Natural killer cell treated with Interleukin-12 subunit alpha and Interleukin-12 subunit beta and Interleukin-15 and Interleukin-18, amount 100 ng/mL, for 72 hours (primary cell): ENCODE measurements around the gene CDKAL1. TPM values are rescaled to one million over a fixed set of nuclear protein-coding genes. Genes with fewer than 3 reads are reported as not detected.
"Not testable (repeated sequence)": the region's sequence is repeated elsewhere in the genome, so short reads cannot be mapped to it uniquely, and the experiment has no call there.

Experiments used
- ATAC-seq, 2 donors: fragments of 150-1000 bp; cut with Tn5 transposase in 1 of 2; sonication (Bioruptor Pico), chemical (Tn5 transposase) in 1 of 2; 2 replicates each; pipeline ENCODE4 v1.10.0; 2021
- DNase-seq: peaks from one replicate; pipeline ENCODE4 v3.0.0; 2022; ENCODE audit warnings: low spot score
- H3K27ac Mint-ChIP-seq, 2 donors: 1 replicate in 1 of 2; 2 replicates in 1 of 2; pipeline ENCODE4 v1.8.0; 2022; ENCODE audit warnings: mixed read lengths in 2 of 2, mild to moderate bottlenecking in 1 of 2, moderate library complexity in 1 of 2
- H3K27me3 Mint-ChIP-seq, 2 donors: 1 replicate in 1 of 2; 2 replicates in 1 of 2; pipeline ENCODE4 v1.8.0; 2022; ENCODE audit warnings: mixed read lengths in 2 of 2
- H3K36me3 Mint-ChIP-seq: one replicate; pipeline ENCODE4 v1.8.0; 2022; ENCODE audit warnings: mixed read lengths
- H3K4me1 Mint-ChIP-seq, 2 donors: 1 replicate in 1 of 2; 2 replicates in 1 of 2; pipeline ENCODE4 v1.8.0; 2022; ENCODE audit warnings: low read depth in 2 of 2, mixed read lengths in 2 of 2, mild to moderate bottlenecking in 1 of 2
- H3K4me3 Mint-ChIP-seq: one replicate; pipeline ENCODE4 v1.8.0; 2022; ENCODE audit warnings: mixed read lengths
- H3K9me3 Mint-ChIP-seq: 2 replicates; pipeline ENCODE4 v1.8.0; 2022; ENCODE audit warnings: mixed read lengths
- total RNA-seq, 2 donors: library from RNA; stranded (reverse); gene quantifications; one replicate each; pipeline ENCODE4 v1.2.3, GENCODE V29; 2022

Gene CDKAL1
- total RNA-seq, 2 donors from 2014 or later = 33.7 to 43.8 TPM

DNA sequence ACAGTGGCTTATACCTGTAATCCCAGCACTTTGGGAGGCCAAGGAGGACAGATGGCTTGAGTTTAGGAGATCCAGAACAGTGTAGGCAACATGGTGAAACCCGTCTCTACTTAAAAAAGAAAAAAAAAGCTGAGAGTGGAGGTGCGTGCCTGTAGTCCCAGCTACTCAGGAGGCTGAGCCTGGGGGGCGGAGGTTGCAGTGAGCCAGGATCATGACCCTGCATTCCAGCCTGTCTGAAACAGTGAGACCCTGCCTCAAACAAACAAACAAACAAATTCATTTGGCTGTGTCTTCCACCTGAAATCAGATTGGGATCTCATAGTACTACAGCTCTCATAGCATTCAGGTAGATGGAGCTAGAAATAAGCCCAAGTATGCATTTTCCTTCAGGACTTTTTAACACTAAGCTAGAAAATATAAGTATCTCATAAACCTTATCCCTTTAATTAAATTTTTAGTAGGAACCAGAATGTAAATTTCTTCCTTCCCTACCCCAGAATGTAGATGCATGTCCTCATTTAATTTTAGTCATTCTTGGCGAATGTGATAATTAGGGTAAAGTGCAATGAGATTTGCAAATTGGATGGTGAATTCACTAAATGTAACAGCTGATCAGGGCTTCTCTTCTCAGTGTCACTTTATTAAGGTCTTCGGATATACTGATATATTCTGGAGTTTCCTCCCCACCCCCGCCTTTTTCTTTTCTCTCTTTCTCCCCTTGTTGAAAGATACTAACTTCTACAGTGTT lies 190.4 kb downstream of the CDKAL1 start:
- Mint-ChIP-seq H3K4me3 (no peak overlapping the region), H3K27me3 (no peaks in the 10 kb centered on the region), H3K9me3 (peaks cover 3% of the 10 kb centered on the region), H3K27ac (no peak overlapping the region), H3K36me3 (peaks cover 7% of the 10 kb centered on the region), H3K4me1 (peaks cover 23 to 29% of the 10 kb centered on the region in 2 donors)
- ATAC-seq (no peak), DNase-seq (no peak)

DNA sequence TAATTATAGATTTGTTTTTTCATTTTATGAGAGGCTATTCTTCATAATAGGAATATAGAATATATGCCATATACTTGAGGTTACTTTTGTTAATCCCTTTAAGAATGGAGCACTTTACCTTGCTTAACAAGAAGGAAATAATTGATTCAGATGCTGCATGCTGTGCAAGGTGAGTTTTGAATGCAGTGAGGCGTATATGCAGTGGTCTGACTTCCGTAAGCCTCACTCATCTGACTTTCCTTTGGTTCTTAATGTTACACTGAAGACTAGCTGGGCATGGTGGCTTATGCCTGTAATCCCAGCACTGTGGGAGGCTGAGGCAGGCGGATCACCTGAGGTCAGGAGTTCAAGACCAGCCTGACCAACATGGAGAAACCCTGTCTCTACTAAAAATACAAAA lies 191.0 kb downstream of the CDKAL1 start:
- H3K27me3 Mint-ChIP-seq = not testable (repeated sequence)

DNA sequence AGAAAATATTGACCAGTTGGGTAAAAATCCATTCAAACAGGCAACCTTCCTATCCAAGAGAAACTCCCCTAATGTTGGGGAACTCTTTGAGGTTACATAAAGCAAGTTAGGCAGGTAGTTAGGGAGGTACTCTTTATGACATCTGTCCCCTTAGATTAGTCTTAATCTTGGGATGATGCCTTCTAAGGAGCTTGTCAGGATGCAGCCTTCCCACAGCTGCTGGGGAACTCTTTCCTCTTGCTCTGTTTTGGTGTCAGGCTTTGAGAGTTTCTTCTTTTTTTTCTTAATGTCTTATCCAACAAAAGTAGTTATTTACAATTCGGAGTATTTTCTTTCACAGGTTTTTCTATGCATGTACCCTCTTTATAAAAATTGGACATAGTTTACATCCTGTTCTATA lies 194.8 kb downstream of the CDKAL1 start:
- DNase-seq (no peak), ATAC-seq (no peak)
- Mint-ChIP-seq H3K27ac (no peak overlapping the region), H3K9me3 (no peaks in the 10 kb centered on the region), H3K36me3 (peaks cover 6% of the 10 kb centered on the region), H3K27me3 (no peaks in the 10 kb centered on the region), H3K4me1 (peaks cover 6 to 13% of the 10 kb centered on the region in 2 donors), H3K4me3 (no peak overlapping the region)

More for the DNA sequence above, 191.0 kb downstream of the CDKAL1 start:
- H3K36me3 Mint-ChIP-seq, H3K9me3 Mint-ChIP-seq, ATAC-seq, H3K27ac Mint-ChIP-seq, H3K4me3 Mint-ChIP-seq, DNase-seq: not testable (repeated sequence)
- H3K4me1 Mint-ChIP-seq = peaks cover 17 to 27% of the 10 kb centered on the region in 2 donors

DNA sequence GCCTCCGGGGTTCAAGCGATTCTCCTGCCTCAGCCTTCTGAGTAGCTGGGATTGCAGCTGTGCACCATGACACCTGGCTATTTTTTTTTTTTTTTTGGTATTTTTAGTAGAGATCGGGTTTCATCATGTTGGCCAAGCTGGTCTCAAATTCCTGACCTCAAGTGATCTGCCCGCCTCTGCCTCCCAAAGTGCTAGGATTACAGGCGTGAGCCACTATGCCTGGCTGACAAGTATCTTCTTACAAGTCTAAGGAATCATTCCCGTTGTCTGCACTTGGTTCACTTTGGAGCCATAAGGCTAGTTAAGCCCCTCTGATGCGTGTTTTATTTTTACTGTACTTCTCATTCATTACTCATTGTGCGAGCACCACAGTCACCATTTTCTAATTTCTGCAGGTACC lies 198.1 kb downstream of the CDKAL1 start:
- not testable (repeated sequence) for DNase-seq, H3K36me3 Mint-ChIP-seq, ATAC-seq, H3K27me3 Mint-ChIP-seq, H3K4me3 Mint-ChIP-seq, H3K9me3 Mint-ChIP-seq, H3K27ac Mint-ChIP-seq
- peaks cover 6 to 10% of the 10 kb centered on the region in 2 donors for H3K4me1 Mint-ChIP-seq

DNA sequence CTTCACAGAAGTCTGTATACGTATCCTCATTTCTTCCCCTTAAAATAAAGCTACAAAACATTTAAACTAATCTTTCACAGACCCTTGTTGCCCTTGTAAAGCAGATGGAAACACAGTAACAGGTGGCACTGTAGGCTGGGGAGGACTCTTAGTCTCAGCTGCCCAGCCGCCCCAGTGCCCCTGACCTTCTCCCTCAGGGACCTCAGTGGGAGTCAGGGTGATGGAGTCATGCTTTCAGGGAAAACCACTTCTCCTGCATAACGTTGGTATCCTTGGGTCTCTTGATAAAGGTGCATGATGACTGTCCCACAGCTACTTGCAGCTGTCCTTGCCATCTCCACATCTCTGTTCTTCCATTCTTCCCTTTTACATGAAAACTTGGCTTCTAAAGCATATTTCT lies 198.6 kb downstream of the CDKAL1 start:
- peaks cover 6 to 9% of the 10 kb centered on the region in 2 donors for H3K4me1 Mint-ChIP-seq
- H3K27me3 Mint-ChIP-seq = no peaks in the 10 kb centered on the region
- no peaks in the 10 kb centered on the region for H3K9me3 Mint-ChIP-seq
- ATAC-seq = no peak
- H3K4me3 Mint-ChIP-seq = no peak overlapping the region
- no peak overlapping the region for H3K27ac Mint-ChIP-seq
- H3K36me3 Mint-ChIP-seq = peaks cover 6% of the 10 kb centered on the region
- no peak for DNase-seq

DNA sequence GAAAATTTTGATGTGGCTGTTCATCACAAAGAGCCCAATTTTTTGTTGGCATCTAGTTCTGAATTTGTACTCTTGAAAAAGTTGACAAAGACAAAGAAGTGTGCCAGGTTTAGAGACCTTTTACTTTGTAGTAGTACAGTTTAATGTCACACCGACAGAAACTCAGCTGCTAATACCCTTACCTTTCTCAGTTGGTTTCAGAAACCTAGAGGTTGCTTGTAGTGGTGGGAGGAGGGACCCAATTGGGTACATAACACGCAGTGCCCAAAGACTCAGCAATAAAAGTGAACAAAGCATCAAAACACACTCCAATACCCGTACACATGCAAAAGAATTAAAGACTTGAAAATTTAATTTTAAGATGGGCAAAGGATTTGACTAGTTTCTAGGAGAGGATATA lies 203.7 kb downstream of the CDKAL1 start:
- Mint-ChIP-seq H3K36me3 (peaks cover 21% of the 10 kb centered on the region), H3K27ac (no peak overlapping the region), H3K4me3 (no peak overlapping the region), H3K9me3 (no peaks in the 10 kb centered on the region), H3K4me1 (peaks cover 0 to 3% of the 10 kb centered on the region in 2 donors), H3K27me3 (no peaks in the 10 kb centered on the region)
- ATAC-seq = no peak
- no peak for DNase-seq

DNA sequence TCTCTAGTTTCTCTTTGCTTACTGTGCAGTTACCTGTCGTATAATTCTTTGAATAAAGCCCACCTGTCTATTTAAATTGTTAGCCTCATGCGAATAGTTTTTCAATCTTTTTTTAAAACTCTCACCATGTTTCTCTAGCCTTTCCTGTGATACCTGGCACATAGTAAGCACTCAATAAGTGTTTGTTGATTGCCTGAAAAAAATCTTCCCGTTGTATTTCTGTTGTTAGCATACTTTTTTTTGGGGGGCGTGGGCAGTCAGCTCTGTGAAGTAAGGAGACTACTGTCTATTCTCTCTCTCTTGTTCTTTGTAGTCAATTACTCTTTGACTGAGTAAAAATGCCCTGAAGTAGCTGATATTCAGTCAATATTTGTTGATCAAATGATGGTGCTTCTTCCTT lies 205.8 kb downstream of the CDKAL1 start:
- Mint-ChIP-seq H3K4me1 (peaks cover 0 to 3% of the 10 kb centered on the region in 2 donors), H3K9me3 (no peaks in the 10 kb centered on the region), H3K27ac (no peak overlapping the region), H3K4me3 (no peak overlapping the region), H3K36me3 (peaks cover 20% of the 10 kb centered on the region), H3K27me3 (no peaks in the 10 kb centered on the region)
- DNase-seq (no peak), ATAC-seq (no peak)

DNA sequence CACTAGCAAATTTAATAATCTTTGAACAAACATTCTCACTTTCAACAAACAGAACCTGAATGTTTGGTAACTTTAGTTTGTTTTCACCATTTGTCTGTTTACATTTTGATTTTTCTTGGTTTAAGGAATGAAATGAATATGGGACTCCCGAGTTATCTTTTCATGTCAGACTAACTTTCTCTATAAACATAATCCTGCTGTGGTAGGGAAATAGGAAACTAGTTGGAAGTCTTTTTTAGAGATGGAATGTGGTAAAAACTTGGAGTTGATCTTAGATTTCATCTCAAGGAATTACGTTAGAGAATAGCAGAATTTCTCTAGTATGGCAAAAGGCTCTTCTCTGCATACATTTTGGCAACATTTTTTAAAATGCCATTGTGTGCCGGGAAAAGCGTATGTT lies 206.5 kb downstream of the CDKAL1 start:
- H3K9me3 Mint-ChIP-seq = no peaks in the 10 kb centered on the region
- peaks cover 20% of the 10 kb centered on the region for H3K36me3 Mint-ChIP-seq
- no peak for DNase-seq
- H3K27ac Mint-ChIP-seq = no peak overlapping the region
- no peak overlapping the region for H3K4me3 Mint-ChIP-seq
- ATAC-seq = no peak
- no peaks in the 10 kb centered on the region for H3K27me3 Mint-ChIP-seq
- H3K4me1 Mint-ChIP-seq = peaks cover 0 to 3% of the 10 kb centered on the region in 2 donors

DNA sequence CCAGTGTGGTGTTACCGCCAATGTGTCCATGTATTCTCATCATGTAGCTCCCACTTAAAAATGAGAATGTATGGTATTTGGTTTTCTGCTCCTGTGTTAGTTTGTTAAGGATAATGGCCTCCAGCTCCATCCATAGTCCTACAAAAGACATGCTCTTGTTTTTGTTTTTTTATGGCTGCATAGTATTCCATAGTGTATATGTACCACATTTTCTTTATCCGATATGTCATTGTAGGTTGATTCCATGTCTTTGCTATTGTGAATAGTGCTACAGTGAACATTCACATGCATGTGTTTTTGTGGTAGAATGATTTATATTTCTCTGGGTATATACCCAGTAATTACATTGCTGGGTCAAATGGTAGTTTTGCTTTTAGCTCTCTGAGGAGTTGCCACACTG lies 207.2 kb downstream of the CDKAL1 start:
- Mint-ChIP-seq H3K9me3 (no peaks in the 10 kb centered on the region), H3K36me3 (peaks cover 20% of the 10 kb centered on the region), H3K27ac (no peak overlapping the region), H3K4me3 (no peak overlapping the region), H3K4me1 (peaks cover 0 to 8% of the 10 kb centered on the region in 2 donors), H3K27me3 (no peaks in the 10 kb centered on the region)
- no peak for ATAC-seq
- DNase-seq = no peak

DNA sequence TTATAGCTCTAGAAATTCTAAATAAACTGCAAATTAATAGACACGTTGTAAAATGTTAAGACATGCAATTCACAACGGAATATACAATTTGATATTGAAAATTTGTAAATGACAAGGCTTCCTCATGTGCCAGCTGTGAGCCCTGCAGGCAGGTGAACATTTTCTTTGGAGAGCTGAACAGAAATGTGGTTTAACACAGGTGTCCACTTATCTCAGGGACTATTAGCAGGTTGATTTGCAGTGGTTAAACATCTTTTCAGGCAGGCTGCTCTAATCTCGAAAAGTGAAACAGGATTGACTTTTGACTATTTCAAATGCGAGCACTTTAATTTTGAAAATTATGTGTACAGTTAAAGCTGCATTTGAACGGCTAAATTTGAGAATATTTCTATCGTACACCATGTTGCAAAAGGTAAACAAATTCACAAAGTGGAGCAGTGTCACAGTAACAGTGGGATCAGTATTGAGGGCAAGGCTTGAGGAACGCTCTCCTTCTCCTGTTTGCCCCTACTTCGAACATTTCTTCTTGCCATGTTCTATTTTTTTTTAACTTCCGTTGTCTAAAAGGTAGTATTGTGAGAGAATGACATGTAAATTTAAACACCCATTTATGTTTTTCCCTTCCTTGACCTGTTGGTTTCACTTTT lies 210.8 kb downstream of the CDKAL1 start:
- Mint-ChIP-seq H3K27ac (no peak overlapping the region), H3K36me3 (peaks cover 16% of the 10 kb centered on the region), H3K27me3 (peaks cover 0 to 3% of the 10 kb centered on the region in 2 donors), H3K4me1 (peaks cover 18 to 26% of the 10 kb centered on the region in 2 donors), H3K4me3 (no peak overlapping the region), H3K9me3 (no peaks in the 10 kb centered on the region)
- ATAC-seq (no peak), DNase-seq (no peak)

DNA sequence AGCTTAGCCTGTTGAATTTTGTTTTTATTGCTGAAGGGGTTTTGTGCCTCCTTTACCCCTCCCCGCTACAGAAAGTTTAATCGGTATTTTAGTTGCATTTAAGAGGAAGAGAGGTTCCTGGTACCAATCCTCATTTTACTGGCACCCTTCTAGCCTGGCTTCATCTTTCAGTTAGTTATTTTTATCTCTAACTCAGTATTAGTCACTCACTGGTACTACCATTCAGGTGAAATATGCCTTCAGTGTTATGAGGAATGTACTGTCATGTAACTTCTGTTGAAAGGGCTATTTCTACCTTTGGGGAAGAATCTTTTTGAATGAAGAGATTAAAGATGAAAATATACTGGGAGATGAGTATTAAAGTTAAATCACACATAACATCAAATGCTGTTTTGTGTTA lies 211.8 kb downstream of the CDKAL1 start:
- Mint-ChIP-seq H3K27ac (no peak overlapping the region), H3K27me3 (peaks cover 0 to 3% of the 10 kb centered on the region in 2 donors), H3K4me1 (peaks cover 18 to 26% of the 10 kb centered on the region in 2 donors), H3K36me3 (peaks cover 11% of the 10 kb centered on the region), H3K4me3 (no peak overlapping the region), H3K9me3 (no peaks in the 10 kb centered on the region)
- no peak for DNase-seq
- no peak for ATAC-seq

DNA sequence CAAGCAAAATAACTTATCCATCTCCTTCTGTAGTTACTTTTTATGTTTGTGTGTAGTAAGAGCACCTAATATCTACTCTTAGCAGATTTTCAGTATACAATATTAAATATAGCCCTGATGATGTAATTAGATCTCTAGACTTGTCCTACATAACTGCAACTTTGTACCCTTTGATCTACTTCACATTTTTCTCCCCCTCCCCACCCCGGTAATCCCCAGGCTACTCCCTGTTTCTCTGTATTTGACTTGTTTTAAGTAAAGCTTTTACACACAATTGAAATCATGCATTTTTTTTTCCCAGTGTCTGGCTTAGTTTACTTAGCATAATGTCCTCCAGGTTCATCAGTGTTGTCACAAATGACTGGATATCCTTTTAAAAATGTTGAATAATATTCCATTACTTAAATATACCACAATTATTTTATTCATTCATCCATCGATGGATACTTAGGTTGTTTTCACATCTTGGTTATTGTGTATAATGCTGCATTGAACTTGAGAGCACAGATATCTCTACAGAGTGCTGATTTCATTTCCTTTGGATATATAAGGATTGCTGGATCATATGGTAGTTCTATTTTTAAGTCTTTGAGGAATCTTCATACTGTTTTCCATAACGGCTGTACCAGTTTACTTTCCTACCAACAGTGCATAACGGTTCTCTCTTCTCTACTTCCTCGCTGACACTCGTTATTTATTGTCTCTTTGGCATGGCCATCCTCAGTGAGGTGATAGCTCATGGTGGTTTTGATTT lies 212.7 kb downstream of the CDKAL1 start:
- ATAC-seq (no peak), DNase-seq (no peak)
- Mint-ChIP-seq H3K4me3 (no peak overlapping the region), H3K36me3 (peaks cover 3% of the 10 kb centered on the region), H3K27me3 (peaks cover 0 to 3% of the 10 kb centered on the region in 2 donors), H3K9me3 (no peaks in the 10 kb centered on the region), H3K4me1 (peaks cover 18 to 26% of the 10 kb centered on the region in 2 donors), H3K27ac (no peak overlapping the region)

DNA sequence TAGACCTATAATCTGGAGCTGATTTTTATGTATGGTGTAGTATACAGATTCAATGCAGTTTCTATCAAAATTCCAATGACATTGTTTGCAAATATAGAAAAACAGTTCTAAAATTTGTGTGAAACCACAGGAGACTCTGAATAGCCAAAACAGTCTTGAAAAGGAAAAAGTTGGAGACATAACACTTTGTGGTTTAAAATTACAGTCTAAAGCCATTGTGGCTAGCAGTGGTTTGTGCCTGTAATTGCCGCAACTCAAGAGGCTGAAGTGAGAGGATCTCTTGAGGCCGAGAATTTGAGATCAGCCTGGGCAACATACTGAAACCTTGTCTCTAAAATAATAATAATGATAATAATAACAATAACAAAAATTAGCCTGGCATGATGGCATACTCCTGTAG lies 213.7 kb downstream of the CDKAL1 start:
- H3K9me3 Mint-ChIP-seq = no peaks in the 10 kb centered on the region
- H3K36me3 Mint-ChIP-seq = no peaks in the 10 kb centered on the region
- H3K27ac Mint-ChIP-seq = no peak overlapping the region
- no peak for ATAC-seq
- DNase-seq = no peak
- no peak overlapping the region for H3K4me3 Mint-ChIP-seq
- peaks cover 18 to 26% of the 10 kb centered on the region in 2 donors for H3K4me1 Mint-ChIP-seq
- peaks cover 0 to 3% of the 10 kb centered on the region in 2 donors for H3K27me3 Mint-ChIP-seq
